Measurements from ENCODE around the gene MGAT5.
"Not testable (repeated sequence)": the region's sequence is repeated elsewhere in the genome, so short reads cannot be mapped to it uniquely, and the experiment has no call there.

Gene MGAT5

GRCh38 chr2:134468776-134469175 is 214.9 kb downstream of the MGAT5 start:
- no peak for DNase-seq (ENCODE audit: low read depth)

DNA sequence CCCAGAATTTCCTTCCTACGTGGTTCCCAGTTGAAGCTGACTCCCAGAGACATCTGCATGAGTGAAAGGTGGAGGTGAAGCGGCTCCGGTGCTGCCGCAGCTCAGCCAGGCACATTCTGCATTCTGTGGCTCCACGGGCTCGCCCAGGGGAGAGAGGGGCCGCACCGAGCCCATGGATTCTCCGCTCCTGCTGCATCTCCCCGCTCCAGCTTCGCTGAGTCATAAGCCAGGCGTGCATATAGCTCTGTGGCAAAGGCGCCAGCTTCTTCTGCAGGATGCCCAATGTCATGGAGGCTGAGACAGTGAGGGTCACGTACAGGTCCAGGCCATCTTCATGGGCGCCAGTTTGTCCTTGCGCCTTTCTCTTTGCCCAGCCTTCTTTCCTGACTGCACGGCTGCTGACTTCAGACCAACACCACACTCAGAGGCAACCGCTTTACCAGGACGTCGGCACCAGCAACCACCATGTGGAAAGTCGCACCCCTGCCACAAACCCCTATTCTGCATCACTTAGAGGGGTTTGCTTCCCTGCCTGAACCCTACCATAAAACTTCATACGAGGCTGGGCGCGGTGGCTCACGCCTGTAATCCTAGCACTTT is 215.7 kb downstream of the MGAT5 start:
- no peak for DNase-seq (ENCODE audit: low read depth)

DNA sequence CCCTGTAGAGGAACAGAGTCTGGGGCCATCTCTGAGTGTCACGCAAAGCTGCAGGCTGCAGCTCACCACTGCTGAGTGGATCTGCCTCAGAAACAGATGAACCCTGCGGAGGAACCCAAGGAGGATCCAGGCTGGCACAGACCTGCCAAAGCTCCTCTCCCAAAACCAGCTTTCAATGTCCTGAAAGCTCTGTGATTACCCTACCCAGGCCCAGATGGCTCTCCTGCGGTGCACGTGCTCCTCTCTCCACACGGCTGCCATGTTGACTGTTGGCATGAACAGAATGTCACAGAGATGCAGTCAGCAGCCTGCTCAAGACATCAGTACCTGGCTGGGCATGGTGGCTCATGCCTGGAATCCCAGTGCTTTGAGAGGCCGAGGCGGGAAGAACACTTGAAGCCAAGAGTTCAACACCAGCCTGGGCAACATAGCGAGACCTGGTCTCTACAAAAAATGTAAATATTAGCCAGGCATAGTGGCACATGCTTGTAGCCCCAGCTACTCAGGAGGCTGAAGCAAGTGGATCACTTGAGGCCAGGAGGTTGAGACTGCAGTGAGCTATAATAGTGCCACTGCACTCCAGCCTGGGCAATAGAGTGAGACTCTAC is 216.8 kb downstream of the MGAT5 start:
- no peak for DNase-seq (ENCODE audit: low read depth)

DNA sequence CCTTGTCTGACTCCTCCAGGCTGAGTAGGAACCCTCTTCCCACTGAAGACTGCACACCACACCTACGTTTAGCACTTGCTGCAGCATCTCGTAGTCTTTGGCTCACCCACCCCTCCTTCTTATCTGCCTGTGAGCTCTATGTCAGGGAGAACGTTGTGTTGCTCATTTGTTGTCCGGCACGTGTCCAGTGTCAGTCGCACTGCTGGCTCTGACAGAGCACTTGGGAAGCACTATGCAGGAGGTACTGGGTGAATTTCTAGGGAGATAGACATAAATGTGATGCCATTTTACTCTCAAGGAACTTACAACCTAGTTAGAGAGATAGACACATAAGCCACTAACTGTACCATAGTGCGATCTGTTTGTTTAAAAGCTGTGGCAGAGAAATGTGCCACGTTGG is 223.1 kb downstream of the MGAT5 start:
- not testable (repeated sequence) for DNase-seq (ENCODE audit: low read depth)

DNA sequence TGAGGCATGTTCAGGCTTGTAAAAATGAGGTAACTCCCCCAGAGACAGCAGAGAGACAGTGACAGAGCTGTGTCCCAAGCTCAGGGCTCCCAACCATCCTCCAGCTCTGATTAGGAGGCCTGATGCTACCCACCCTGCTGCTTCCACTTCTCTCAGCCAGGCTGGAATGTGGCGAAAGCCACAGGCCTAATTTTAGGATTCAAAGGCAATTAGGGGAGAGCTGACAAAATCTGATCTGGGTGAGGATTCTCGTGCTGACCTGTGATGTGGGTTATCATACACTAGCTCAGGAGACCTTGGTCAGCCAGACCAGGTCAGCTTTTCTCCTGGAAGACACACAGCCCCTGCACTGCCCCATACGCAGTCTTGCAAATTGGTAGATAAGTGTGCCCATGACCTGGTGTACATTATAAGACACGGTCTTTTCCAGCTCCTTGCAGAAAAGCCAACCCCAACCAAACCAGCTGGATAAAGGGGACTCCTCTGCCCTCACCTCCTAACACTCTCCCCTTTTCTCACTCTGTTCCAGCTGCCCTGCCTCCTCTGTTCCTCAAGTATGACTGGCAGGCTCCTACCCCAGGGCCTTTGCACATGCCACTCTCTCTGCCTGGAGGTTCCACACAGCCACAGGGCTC is 225.9 kb downstream of the MGAT5 start:
- no peak for DNase-seq (ENCODE audit: low read depth)

GRCh38 chr2:134482131-134482723 is 228.4 kb downstream of the MGAT5 start:
- DNase-seq (ENCODE audit: low read depth) = no peak

DNA sequence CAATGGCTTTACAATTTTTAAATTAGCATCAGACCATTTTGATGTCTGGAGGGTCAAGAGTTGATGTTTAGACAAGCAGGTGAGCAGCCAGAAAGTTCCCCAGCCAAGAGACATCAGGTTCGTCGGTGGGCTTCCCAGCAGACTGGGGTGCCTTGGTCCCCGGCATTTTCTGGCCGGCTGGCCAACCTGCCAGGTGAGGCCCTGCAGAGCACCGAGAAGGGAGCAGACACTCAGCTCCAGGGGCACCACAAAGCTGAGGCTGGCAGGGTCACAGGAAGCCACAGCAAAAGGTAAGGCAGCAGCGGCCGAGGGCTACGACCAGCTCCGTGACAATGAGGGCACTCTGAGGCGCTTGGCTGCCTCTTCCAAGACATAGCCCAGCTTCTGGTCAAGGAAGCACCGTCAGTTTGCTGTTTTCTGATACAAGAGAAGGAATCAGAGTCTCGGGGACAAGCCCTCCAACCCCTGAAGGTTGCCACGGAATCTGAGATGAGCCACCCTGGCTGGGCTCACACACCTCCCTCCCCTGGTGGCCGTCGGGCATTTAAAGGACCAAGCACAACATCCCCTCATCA is 229.0 kb downstream of the MGAT5 start:
- DNase-seq (ENCODE audit: low read depth) = no peak

- DNase-seq (ENCODE audit: low read depth) = no peak
These were observed 236.0 kb downstream of the MGAT5 start for GRCh38 chr2:134489732-134490384.

- no peak for DNase-seq (ENCODE audit: low read depth)
These were observed 236.7 kb downstream of the MGAT5 start for GRCh38 chr2:134490559-134490958.

DNA sequence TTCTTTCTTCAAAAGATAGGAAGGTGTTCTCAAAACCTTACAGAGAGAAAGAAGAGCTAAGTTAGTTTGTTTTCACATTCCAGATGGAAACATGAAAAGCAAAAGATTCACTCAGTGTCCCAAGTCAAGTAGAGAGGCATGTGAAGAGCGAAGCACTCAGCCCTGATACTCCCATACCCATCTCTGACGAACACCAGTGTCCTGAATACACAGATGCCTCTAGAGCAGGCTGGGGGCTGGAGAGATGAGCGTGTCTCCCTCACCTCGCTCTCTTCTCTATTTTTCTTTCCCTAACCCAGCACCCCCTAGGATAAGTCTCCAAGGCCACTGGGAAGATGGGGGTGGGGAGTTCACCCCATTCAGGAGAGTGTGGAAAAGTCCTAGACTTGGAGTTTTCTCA is 237.2 kb downstream of the MGAT5 start:
- DNase-seq (ENCODE audit: low read depth) = no peak

GRCh38 chr2:134491771-134492441 is 238.0 kb downstream of the MGAT5 start:
- no peak for DNase-seq (ENCODE audit: low read depth)

DNA sequence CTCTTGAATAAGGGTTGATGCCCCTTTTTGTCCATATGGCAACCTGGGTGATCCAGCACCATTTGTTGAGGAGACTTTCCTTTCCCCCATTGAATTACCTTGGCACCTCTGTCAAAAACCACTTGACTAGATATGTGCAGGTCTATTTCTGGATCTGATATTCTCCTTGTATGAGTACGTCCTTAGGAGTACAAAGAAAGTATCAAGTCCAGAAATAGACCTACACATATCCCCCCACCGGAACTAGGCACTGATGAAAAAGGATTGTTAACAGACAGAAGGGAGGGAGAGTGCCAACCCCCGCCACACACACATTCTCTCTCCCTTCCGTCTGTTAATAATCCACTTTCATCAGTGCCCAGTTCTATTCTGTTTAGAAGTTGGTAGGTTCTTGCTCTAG is 239.9 kb downstream of the MGAT5 start:
- DNase-seq (ENCODE audit: low read depth) = no peak

DNA sequence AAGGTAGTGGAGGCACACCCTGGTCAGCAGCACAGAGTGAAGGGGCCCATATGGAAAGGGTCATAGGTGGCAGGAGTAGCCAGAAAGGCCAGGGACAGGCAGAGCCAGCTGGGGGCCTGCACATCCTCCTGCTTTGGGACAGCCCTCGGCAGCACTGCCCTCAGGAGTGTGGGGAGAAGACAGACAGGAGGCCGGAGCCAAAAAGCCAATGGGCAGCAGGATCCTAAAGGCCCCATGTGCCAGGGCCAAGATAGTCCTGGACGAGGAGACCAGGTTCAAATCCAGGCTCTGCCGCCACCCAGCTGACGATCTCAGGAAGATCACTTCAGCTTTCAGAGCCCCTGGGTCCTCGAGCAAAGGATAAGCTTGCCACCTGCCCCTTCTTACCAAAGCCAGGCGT is 244.8 kb downstream of the MGAT5 start:
- DNase-seq (ENCODE audit: low read depth) = no peak

- DNase-seq (ENCODE audit: low read depth) = no peak
These were observed 245.5 kb downstream of the MGAT5 start for GRCh38 chr2:134499307-134499926.

DNA sequence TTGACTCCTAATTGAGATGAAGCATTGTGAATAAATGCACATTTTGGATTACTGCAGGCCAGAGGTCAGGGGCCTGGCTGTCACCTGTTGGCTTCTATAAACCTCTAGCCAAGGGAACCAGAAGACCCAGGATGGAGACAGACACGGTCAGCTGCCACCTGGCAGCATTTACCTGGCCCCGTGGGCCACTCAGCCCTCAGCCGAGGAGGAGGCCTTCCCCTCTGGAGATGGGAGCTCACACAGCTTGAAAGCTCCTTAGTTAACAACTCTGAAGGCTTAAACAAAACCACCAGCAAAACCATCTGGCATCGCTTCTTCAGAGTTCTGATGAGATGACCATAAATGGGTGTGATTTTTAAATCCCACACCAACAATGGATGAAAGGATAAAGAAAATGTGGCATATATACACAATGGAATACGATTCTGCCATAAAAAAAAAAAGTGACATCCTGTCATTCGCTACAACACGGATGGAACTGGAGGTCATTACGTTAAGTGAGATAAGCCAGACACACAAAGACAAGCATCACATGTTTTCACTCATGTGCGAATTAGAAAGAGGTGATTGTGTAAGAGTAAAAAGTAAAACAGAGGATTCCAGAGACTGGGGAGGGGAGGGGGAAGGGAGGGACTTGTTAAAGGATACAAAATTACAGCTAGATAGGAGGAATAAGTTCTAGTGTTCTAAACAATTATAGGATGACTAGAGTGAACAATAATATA is 246.5 kb downstream of the MGAT5 start:
- DNase-seq (ENCODE audit: low read depth) = no peak

DNA sequence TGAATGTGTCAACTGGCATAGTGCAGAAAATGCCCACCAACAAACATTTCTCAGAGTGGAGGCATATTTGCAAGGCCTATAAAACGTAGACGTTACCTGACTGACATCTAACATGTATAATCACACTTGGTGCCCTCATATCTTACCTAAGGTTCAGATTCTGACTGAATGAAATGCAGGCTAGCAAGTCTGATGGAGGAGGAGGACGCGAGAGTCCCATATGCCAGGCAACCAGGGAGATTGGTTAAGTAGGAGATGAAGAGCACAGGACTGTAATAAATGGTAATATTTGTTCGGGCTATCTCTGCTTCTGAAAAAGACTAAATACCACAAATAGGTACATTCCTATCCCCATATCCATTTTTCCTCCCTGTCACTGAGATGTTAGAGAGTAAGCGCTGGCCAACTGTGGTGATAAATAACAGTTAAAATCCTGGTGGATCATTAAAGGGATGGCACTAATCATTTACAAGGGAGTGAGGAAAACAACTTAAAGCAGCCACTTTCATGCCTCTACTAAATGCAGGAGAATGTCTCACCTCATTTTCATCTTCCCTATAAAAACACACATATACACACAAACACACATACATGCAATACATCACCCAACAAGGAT is 247.7 kb downstream of the MGAT5 start:
- DNase-seq (ENCODE audit: low read depth) = no peak

DNA sequence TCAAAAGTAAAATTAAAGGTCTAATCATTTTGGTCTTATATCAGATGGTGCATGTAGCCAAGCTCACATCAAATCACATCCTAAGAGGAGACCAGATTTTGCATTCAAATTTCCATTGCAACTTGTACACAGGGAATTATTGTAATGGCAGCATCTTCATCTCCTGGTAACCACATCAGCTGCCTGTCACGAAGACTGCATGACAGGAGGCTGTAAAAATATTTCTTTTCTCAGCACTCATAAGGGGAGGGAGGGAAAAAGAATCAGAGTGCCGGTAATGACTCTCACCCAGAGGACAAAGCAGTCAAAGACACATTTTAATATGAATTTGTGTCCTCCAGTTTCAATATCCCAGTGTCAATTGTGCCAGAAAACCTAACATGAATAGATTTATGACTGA is 248.2 kb downstream of the MGAT5 start:
- no peak for DNase-seq (ENCODE audit: low read depth)

Data from CMK (cell line).